Activated CD4-positive, alpha-beta T cell treated with anti-CD3 and anti-CD28 coated beads for 48 hours (primary cell): ENCODE data around the gene TRAK1.
"Not testable (repeated sequence)": the region's sequence is repeated elsewhere in the genome, so short reads cannot be mapped to it uniquely, and the experiment has no call there.

Source experiments
- DNase-seq: peaks from one replicate; pipeline ENCODE4 v3.0.0-alpha.2; 2020

TRAK1 gene

GRCh38 chr3:42090973-42091731 is at the start of gene TRAK1:
Gene TRAK1 (plus strand): TSS chr3:42091357. CDS start chr3:42091470, 113 bp downstream.
- DNase-seq = no peak

- no peak for DNase-seq
These were observed 48.4 kb upstream of the TRAK1 start for GRCh38 chr3:42042747-42043098.

GRCh38 chr3:42043099-42043813 is 47.9 kb upstream of the TRAK1 start:
- DNase-seq = no peak

GRCh38 chr3:42045708-42046243 is 45.4 kb upstream of the TRAK1 start:
- no peak for DNase-seq

GRCh38 chr3:42048526-42048925 is 42.6 kb upstream of the TRAK1 start:
- DNase-seq = not testable (repeated sequence)

GRCh38 chr3:42050126-42050525 is 41.0 kb upstream of the TRAK1 start:
- DNase-seq = no peak

GRCh38 chr3:42051384-42052131 is 39.6 kb upstream of the TRAK1 start:
- DNase-seq = no peak

GRCh38 chr3:42052132-42052483 is 39.0 kb upstream of the TRAK1 start:
- DNase-seq = no peak

GRCh38 chr3:42052484-42053351 is 38.4 kb upstream of the TRAK1 start:
- no peak for DNase-seq

- DNase-seq = no peak
These were observed 37.7 kb upstream of the TRAK1 start for GRCh38 chr3:42053476-42053875.

GRCh38 chr3:42055291-42055690 is 35.9 kb upstream of the TRAK1 start:
- no peak for DNase-seq

- no peak for DNase-seq
These were observed 34.3 kb upstream of the TRAK1 start for GRCh38 chr3:42056840-42057239.

GRCh38 chr3:42057561-42058211 is 33.5 kb upstream of the TRAK1 start:
- DNase-seq = no peak

- no peak for DNase-seq
These were observed 30.0 kb upstream of the TRAK1 start for GRCh38 chr3:42061025-42061712.

GRCh38 chr3:42061713-42062380 is 29.3 kb upstream of the TRAK1 start:
- no peak for DNase-seq

GRCh38 chr3:42062464-42062863 is 28.7 kb upstream of the TRAK1 start:
- DNase-seq = no peak

- no peak for DNase-seq
These were observed 27.3 kb upstream of the TRAK1 start for GRCh38 chr3:42063888-42064287.

GRCh38 chr3:42066516-42067181 is 24.5 kb upstream of the TRAK1 start:
- DNase-seq = no peak

- DNase-seq = no peak
These were observed 23.8 kb upstream of the TRAK1 start for GRCh38 chr3:42067326-42067725.
